HG03064 (cell line): ENCODE measurements around the gene PPARD.

ENCODE experiments used
- ATAC-seq: cut with Tn5 transposase; IDR thresholded peaks from one replicate; pipeline ENCODE4 v1.9.1; 2021; ENCODE audit warnings: low read depth; ENCODE audit not compliant: unreplicated experiment

Gene PPARD

DNA sequence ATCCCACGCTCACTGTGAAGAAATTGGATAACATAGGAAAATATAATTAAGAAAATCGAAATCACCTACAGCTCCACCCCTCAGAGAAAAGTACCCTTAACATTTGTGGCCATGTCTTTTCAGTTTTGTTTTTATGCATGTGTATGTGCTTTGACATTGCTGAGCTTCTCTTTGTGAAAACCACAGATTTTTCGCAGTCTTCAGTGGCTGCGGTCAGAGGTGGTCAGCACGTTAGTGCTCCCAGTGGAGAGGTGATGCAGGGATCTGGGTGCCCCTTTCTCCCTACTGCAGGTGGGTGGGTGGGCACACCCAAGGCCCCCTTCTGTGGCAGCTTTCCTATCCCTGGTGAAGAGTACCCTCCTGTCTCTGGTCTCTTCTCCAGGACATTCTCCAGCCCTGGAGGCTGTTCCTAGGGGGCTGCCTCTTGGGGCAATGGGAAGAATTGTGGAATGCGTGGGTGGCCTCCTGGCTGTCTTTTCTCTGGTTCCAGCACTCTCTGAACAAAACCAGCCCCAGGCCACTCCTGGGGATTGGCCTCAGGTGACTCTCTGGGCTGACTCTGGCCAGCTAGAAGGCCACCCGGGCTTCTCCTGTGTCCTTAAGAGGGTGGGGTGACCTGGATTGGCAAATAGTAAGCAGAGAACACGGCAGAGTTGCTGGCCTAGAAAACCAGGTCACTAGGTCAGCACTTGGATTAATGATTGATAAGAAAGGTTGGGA lies 59.9 kb downstream of the PPARD start:
- ATAC-seq, result no peak

DNA sequence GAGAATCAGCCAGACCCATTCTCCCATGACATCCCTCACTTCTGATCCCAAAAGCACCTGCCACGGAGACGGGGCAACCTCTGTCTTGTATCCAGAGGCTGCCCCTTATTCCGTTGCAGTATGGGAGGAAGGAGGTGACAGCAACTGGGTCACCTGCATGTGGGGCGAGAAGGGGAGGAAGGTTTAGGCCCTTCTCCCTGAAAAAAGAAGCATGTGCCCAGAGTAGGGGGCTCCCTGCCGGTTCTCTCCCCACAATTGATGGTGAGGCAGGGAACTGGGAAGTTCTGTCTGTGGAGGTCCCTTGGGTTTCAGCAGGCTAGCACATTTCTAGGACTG lies 60.5 kb downstream of the PPARD start:
- ATAC-seq, result no peak

DNA sequence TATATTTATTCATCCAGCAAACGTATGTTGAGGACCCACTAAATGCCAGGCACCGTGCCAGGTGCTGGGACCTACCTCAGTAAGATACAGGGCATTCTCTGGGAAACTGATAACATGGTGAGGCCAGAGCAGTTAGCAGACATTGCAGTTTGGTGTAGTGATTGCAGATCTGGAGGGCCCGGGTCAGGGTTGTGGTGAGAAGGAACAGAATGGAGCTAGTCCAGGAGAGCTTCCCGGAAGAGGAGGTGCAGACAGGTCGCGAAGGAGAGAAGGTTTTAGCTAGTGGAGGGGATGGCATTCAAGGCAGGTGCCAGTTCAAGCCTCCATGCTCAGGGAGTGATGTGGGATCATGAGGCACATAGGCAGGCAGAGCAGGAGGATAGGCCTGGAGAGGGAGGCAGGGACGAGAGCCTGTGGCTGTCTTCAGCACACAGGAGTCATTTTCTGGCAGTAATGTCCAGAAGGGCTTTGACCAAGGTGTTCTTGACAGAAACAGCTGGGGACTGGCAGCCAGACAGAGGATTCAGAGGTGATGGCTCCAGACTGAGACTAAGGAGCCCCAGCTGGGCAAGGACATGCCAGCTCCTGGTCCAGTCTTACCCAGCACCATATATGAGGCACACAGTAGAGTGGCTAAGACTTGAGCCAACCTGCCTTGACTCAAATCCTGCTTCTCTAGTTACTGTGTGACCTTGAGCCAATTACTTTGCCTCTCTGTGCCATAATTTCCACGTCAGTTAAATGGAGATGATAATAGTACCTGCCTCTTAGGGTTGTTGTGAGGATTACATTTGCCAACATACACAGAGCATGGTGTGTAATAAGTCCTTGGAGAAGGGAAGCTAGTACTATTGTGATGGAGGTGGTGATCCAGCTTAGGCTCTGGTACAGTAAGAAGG lies 61.4 kb downstream of the PPARD start:
- ATAC-seq, result no peak

DNA sequence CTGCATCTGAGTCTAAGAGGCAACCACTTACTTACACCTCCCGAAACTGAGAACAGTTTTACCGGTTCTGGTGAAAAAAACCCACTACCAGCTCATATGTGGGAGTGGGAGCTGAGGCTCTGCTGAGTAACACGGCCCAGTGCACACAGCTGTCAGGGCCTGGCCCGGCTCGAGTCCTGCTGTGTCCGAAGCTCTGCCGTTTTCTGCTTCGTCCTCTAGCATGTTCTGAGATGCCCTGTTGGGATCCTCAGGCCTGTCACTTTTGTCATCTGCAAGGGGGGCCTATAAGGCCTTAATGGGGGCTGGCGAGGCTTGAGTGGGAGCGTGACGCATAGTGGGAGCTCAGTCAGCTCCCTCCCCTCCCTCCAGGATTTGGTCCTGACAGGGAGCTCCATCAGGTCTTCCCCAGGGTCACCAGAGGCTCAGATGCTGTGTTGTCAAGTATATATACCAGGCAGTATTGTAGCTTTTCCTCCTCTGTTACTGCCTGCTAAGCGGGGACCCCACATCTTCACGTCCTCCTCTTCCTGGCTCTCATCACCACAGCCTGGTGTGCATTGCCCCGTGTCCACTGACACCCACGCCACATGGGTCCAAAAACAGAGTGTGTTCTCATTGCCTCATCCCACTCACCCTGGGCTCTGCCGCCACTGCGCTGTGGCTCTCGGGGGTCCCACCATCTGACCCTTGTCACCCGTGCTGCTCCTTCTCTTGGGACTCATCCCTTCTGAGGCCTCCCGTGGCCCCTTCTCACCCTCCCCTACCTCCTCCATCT lies 64.5 kb downstream of the PPARD start:
- no peak for ATAC-seq

DNA sequence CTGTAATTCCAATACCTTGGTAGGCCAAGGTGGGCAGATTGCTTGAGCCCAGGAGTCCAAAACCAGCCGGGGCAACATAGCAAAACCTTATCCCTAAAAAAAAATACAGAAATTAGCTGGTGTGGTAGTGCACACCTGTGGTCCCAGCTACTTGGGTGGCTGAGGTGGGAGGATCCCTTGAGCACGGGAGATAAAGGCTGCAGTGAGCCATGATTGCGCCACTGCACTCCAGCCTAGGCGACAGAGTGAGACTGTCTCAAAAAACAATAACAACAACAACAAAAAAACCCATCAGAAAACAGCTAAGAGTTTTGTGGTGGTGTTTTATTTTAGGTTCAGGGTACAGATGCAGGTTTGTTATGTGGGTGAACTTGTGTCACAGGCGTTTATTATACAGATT lies 66.9 kb downstream of the PPARD start:
- ATAC-seq, result no peak

DNA sequence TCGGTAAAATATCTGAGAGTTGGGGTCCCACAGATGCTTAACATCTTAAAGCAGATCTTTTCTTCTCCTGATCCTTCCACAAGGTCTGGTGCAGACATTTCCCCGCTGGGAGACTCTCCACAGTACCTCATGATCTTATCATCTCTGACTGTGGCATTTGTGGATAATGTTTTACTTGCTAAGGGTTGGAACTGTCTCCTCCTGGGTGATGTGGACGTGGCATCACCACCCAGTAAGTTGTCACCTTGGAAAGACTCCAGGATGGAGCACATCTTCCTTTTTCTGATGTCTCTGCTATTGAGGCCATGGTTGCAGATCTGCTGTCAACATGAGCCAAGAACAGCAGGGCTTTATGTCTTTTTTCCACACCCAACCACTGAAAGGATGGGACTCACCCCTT lies 67.8 kb downstream of the PPARD start:
- ATAC-seq, result no peak

DNA sequence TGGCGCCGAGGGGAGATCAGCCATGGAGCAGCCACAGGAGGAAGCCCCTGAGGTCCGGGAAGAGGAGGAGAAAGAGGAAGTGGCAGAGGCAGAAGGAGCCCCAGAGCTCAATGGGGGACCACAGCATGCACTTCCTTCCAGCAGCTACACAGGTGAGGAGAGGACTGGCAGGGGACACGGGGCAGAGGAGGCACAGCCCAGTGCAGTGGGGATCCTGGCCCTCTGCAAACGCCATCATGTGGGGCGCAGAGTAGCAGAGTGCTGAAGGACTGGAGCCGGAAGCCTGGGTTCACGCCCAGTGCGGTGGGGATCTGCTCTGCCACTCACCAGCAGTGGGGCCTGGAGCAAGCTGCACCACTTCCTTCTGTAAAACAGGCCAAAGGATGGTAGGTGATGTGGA lies 68.7 kb downstream of the PPARD start:
- ATAC-seq, result no peak

DNA sequence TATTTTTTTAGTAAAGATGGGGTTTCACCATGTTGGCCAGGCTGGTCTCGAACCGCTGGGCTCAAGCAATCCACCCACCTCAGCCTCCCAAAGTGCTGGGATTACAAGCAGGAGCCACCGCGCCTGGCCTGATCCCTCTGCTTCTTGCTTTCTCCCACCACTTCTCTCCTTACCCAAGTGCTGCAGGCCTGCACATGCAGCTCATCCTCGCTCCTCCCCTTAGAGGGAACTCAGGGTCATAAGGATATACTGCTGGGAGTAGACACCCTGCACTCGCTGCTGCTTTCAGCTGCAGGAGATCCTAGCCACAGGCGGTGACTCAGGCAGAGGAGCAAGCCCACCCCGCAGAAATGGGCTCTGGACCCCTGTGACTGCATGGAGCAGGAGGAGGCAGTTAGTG lies 69.7 kb downstream of the PPARD start:
- ATAC-seq, result no peak

DNA sequence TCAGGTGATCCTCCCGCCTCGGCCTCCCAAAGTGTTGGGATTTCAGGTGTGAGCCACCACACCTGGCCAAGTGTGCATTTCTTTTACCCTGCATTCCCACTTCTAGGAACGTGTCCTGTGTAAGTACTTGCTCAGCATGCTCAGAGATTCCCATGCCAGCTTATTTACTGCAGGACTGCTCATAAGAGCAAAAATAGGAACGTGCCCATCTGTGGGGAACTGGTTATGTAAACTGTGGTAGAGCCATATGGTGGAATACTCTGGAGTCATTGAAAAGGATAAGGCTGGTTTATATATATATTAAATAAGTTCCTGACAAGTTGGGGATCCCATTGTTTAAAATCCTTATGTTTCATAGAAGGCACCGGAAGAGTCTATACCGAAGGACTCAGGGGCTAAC lies 71.6 kb downstream of the PPARD start:
- no peak for ATAC-seq

DNA sequence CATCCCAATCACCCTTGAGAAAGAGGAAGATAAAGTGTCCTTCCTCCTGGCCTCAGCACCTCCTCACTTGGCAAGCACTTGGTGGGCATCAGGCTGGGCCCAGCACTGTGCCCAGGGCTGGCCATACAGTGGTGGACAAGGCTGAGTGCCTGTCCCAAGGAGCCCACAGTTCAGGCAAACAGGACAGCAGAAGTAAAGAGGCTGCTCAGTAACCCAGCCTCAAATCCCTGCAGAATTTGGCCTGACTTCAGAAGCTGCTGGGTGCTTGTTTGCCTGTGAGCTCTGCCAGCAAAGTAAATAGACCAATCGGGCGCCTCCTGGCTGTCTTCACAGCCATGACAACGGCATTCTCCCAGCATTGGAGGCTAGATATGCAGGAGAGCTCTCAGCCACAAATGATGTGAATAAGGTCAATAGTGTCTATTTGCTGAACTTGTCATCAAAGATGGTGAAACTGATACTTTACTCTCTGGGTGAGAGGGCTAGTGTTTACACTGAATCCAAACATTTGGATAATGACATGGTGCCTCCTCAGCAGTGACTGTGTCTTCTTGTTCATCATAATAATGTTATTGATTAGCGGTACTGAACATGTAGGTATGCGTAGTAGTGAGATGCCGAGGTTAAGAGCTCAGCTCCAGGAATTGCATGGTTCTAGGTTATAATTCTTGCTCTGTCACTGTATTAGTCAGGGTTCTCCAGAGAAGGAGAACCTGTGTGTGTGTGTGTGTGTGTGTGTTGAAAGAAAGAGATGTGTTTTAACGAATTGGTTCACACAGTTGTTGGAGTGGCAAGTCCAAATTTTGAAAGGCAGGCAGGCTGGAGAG lies 72.9 kb downstream of the PPARD start:
- no peak for ATAC-seq

DNA sequence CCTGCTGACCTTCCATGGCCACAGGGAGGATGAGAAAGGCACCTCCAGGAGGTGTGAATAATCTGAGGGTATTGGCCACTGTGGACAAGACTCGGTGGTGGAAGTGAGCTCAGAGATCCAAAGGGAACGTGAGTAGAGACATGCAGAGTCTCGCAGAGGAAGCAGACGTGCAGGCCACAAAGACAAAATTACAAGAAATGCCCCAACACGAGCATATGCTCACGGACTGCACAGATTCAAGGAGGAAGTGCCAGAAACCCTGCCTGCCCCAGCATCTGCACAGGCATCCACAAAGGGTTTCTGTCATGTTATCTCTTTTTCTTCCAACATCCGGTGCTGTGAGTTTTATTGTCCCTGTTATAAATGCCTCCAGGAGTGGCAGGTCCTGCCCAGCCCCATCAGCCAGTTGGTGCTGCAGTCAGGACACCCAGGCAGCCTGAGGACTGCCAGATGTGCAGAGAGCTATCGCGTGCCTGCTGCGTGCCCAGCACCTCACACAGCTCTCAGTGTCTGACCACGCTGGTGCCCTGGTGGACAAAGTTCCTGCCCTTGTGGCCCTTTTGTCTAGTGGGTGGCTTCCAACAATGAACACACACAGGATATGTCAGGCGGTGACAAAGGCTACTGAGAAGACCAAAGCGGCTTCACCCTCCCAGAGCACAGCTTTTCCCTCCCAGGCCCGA lies 75.8 kb downstream of the PPARD start:
- ATAC-seq, result no peak

DNA sequence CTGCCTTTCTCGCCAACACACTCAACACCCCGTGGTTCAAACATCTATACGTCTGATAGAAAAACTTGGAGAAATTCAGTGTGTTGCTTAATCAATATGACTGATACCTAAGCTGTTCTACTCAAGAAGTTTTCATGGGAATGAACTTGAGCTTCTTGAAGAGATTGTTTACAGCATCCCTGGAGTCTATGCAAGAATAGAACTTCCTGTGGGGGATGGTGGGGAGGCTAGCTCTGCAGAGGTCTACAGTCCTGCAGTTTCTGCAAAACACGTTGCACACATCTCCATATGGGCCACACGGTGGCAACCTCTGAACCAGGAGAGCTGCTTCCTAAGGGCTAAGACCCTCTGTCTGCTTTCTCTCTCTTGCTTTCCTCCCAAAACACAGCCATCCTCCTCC lies 77.1 kb downstream of the PPARD start:
- no peak for ATAC-seq

DNA sequence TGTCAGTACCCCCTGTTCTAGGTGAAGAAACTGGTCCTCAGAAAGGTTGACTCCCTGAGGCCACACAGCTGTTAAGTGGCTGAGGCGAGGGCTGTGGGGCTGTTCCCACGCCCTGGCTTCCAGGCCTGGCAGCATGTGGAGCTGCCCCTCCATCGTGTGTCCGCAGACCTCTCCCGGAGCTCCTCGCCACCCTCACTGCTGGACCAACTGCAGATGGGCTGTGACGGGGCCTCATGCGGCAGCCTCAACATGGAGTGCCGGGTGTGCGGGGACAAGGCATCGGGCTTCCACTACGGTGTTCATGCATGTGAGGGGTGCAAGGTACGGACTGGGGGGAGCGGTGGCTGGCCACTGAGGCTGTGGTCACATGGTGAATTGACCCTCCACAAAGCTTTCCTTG lies 77.6 kb downstream of the PPARD start:
- ATAC-seq, result no peak

DNA sequence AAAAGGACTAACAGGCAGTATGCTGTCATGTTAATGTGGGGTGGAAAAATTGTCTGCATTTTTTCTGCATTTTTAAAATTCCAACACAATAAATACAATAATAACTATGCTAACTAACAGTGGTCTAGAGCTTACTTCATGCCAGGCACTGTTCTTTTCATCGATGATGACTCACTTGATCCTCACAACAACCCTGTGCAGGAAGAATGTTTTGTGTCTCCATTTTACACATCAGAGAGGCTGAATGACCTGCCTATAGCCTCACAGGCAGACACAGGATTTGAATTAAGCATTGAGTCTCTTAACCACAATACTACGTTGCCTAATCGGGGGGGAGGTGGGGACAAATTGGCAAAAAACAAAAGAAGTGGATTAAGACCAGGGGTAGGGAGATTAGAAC lies 82.9 kb downstream of the PPARD start:
- no peak for ATAC-seq

DNA sequence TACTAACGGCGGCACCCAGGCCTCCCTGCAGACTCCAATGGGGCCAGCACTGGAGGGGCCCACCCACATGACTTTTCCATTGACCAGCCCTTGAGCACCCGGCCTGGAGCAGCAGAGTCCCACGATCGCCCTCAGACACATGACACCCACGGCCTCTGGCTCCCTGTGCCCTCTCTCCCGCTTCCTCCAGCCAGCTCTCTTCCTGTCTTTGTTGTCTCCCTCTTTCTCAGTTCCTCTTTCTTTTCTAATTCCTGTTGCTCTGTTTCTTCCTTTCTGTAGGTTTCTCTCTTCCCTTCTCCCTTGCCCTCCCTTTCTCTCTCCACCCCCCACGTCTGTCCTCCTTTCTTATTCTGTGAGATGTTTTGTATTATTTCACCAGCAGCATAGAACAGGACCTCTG lies 83.7 kb downstream of the PPARD start:
- ATAC-seq, result no peak

DNA sequence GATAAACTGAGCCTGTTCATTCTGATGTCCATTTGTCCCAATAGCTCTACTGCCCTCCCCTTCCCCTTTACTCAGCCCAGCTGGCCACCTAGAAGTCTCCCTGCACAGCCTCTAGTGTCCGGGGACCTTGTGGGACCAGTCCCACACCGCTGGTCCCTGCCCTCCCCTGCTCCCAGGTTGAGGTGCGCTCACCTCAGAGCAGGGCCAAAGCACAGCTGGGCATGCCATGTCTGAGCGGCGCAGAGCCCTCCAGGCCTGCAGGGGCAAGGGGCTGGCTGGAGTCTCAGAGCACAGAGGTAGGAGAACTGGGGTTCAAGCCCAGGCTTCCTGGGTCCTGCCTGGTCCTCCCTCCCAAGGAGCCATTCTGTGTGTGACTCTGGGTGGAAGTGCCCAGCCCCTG lies 85.1 kb downstream of the PPARD start:
- ATAC-seq, result no peak

DNA sequence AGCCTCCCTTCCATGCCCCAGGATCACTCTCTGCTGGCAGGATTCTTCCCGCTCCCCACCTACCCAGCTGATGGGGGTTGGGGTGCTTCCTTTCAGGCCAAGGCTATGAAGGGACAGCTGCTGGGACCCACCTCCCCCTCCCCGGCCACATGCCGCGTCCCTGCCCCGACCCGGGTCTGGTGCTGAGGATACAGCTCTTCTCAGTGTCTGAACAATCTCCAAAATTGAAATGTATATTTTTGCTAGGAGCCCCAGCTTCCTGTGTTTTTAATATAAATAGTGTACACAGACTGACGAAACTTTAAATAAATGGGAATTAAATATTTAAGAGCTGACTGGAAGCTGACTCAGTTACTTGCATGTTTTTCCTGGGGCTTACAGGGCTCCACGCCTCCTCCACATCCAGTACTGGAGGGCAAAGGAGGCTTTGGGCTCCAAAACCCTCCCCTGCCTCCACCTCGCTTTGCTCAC lies 85.5 kb downstream of the PPARD start:
- ATAC-seq, result no peak

DNA sequence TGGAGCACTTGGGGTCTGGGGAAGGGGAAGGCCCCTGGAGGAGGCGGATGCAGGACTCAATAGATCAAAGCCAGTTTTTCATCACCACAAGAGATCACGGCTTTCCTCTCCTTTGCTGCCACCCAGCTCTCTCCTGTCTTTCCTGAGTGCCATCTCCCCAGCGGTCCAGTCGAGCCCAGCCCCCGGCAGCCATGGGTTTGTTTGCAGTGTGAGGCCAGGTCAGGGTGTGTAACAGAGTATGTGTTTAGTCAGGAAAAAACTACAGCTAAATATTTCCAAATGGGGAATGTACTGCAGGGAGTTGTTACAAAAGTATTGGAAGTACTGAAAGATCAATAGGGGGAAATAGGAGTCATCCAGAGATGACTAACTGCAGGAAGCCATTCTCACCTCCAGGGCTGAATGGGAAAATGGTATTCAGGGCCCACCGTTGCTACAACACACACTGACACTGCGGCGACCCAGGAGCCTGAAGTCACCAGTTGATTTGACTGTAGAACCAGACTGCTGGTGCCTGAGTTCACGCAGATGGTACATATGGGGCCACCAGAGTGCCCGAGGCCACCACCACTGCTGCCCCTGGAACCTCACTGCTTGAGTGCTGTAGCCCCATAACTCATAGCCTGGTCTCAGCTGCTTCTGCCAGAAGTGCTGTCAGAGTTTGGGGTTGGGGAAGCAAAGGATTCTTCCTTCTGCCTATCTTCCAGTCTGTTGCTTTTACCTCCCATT lies 86.2 kb downstream of the PPARD start:
- ATAC-seq, result no peak

DNA sequence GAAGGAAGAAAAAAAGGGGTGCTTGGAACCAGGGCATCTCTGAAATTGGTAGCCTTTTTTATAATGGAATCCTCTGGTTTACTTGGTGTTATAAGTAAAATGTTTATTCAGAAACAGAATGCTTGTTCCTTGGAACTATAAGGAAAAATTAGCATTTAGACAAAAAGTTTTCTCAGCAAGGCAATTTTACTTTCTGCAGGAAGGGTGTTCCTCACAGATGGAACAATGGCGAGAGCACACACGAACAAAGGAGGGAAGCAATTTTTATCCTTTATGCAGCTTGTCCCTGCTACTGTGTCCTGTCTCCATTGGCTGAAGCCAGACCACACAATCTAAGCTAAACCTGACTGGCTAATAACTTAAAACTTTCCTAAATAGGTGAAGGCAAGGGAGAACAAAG lies 87.1 kb downstream of the PPARD start:
- ATAC-seq, result no peak
